Neural progenitor cell (in vitro differentiated cells): ENCODE results near the gene HDLBP. TPM values are rescaled to one million over a fixed set of nuclear protein-coding genes. Genes with fewer than 3 reads are reported as not detected.

Experiments
- DNase-seq: peaks from one replicate; pipeline ENCODE4 v3.0.0-alpha.2; 2016; ENCODE audit warnings: low spot score
- H2AFZ ChIP-seq: fragments of 200-600 bp; sonication (generic); replicated peaks from 2 replicates; pipeline ENCODE4 v1.6.1; 2016; ENCODE audit warnings: antibody characterized with exemption
- H3F3A ChIP-seq: fragments of 200-600 bp; sonication (generic); 2 replicates; pipeline ENCODE4 v1.6.1; 2016; ENCODE audit warnings: antibody characterized with exemption, low read depth
- H3K27ac ChIP-seq: fragments of 200-600 bp; sonication (generic); 2 replicates; pipeline ENCODE4 v1.5.1; 2016; ENCODE audit warnings: mild to moderate bottlenecking
- H3K27me3 ChIP-seq: fragments of 200-600 bp; sonication (generic); 2 replicates; pipeline ENCODE4 v1.6.1; 2016; ENCODE audit warnings: mild to moderate bottlenecking, moderate library complexity
- H3K36me3 ChIP-seq: fragments of 200-600 bp; sonication (generic); 2 replicates; pipeline ENCODE4 v1.5.1; 2016
- H3K4me1 ChIP-seq: fragments of 200-600 bp; sonication (generic); 2 replicates; pipeline ENCODE4 v1.6.1; 2016; ENCODE audit warnings: mixed run types
- H3K4me2 ChIP-seq: fragments of 200-600 bp; sonication (generic); 2 replicates; pipeline ENCODE4 v1.6.1; 2016
- H3K4me3 ChIP-seq: fragments of 200-600 bp; sonication (generic); 2 replicates; pipeline ENCODE4 v1.5.1; 2016
- H3K79me2 ChIP-seq: fragments of 200-600 bp; sonication (generic); 2 replicates; pipeline ENCODE4 v1.6.1; 2016; ENCODE audit warnings: low read depth
- H3K9ac ChIP-seq: fragments of 200-600 bp; sonication (generic); 2 replicates; pipeline ENCODE4 v1.6.1; 2016
- H3K9me3 ChIP-seq: fragments of 200-600 bp; sonication (generic); 2 replicates; pipeline ENCODE4 v1.5.1; 2016; ENCODE audit warnings: low read depth
- H4K20me1 ChIP-seq: fragments of 200-600 bp; sonication (generic); 2 replicates; pipeline ENCODE4 v1.6.1; 2016; ENCODE audit warnings: low read depth
- H3K27ac Mint-ChIP-seq: 3 replicates; pipeline ENCODE4 v1.8.0; 2021; ENCODE audit warnings: mixed read lengths
- H3K27me3 Mint-ChIP-seq: 2 replicates; pipeline ENCODE4 v1.8.0; 2022; ENCODE audit warnings: low read depth, mild to moderate bottlenecking, inconsistent platforms, moderate library complexity, mixed read lengths; ENCODE audit not compliant: insufficient read depth
- H3K36me3 Mint-ChIP-seq: 3 replicates; pipeline ENCODE4 v1.8.0; 2021; ENCODE audit warnings: mixed read lengths
- H3K4me1 Mint-ChIP-seq: 3 replicates; pipeline ENCODE4 v1.8.0; 2021; ENCODE audit warnings: mixed read lengths
- H3K4me3 Mint-ChIP-seq: 3 replicates; pipeline ENCODE4 v1.8.0; 2021; ENCODE audit warnings: mild to moderate bottlenecking, moderate library complexity, mixed read lengths
- H3K9me3 Mint-ChIP-seq: 3 replicates; pipeline ENCODE4 v1.8.0; 2020; ENCODE audit warnings: mixed read lengths
- EZH2 ChIP-seq: fragments of 200-600 bp; sonication (generic); IDR thresholded peaks from 2 replicates; pipeline ENCODE4 v1.6.1; 2017; ENCODE audit warnings: antibody characterized with exemption, mild to moderate bottlenecking, moderate library complexity
- EZH2phosphoT487 ChIP-seq: fragments of 200-600 bp; sonication (generic); IDR thresholded peaks from 2 replicates; pipeline ENCODE4 v1.6.1; 2017; ENCODE audit warnings: antibody characterized with exemption
- total RNA-seq: library from RNA; depleted of rRNA; stranded (reverse); fragments of >200 nt; gene quantifications from 2 replicates; pipeline ENCODE4 v1.2.3, GENCODE V29; 2015; ENCODE audit warnings: low replicate concordance
- TF ChIP-seq, protein P1 (sequence below): fragments of 200-600 bp; sonication (generic); IDR thresholded peaks from 2 replicates; pipeline ENCODE4 v1.5.1; 2017; ENCODE audit warnings: antibody characterized with exemption, mild to moderate bottlenecking

HDLBP gene
- total RNA-seq, 1 donor from 2014 or later: 251 TPM

DNA sequence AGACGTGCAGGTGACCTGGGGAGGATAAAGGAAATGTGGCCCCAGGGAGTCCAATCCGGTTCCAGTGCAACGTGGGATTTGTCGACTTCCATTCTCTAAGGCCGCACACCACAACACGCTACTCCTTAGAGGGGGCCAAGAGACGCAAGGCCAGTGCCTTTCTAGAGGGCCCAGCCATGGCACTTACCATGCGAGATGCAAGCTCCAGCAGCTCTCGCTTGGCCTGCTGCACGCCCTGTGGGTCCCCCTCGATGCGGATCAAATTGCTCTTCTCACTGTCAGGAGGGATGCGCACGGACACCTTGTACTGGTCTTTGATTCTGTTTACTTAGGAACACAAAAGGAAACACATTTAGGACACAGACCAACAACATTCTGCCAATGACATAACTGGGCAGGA, 65.8 kb downstream of the HDLBP start:
- Histone ChIP-seq H3K36me3 (no peaks in the 10 kb centered on the region), H4K20me1 (peaks cover 4% of the 10 kb centered on the region), H3F3A (no peaks in the 10 kb centered on the region), H3K9ac (no peak overlapping the region), H3K9me3 (no peaks in the 10 kb centered on the region), H3K27ac (no peak overlapping the region), H3K4me2 (no peak overlapping the region), H3K4me3 (no peak overlapping the region), H3K79me2 (no peaks in the 10 kb centered on the region), H3K27me3 (no peaks in the 10 kb centered on the region), H2AFZ (no peak overlapping the region), H3K4me1 (no peaks in the 10 kb centered on the region)
- peaks cover 52% of the 10 kb centered on the region for H3K36me3 Mint-ChIP-seq
- no peak overlapping the region for H3K27ac Mint-ChIP-seq
- TF ChIP-seq, protein P1, sequence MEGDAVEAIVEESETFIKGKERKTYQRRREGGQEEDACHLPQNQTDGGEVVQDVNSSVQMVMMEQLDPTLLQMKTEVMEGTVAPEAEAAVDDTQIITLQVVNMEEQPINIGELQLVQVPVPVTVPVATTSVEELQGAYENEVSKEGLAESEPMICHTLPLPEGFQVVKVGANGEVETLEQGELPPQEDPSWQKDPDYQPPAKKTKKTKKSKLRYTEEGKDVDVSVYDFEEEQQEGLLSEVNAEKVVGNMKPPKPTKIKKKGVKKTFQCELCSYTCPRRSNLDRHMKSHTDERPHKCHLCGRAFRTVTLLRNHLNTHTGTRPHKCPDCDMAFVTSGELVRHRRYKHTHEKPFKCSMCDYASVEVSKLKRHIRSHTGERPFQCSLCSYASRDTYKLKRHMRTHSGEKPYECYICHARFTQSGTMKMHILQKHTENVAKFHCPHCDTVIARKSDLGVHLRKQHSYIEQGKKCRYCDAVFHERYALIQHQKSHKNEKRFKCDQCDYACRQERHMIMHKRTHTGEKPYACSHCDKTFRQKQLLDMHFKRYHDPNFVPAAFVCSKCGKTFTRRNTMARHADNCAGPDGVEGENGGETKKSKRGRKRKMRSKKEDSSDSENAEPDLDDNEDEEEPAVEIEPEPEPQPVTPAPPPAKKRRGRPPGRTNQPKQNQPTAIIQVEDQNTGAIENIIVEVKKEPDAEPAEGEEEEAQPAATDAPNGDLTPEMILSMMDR: no peak
- TF ChIP-seq EZH2phosphoT487 (no peak), EZH2 (no peak)
- H3K4me1 Mint-ChIP-seq: no peaks in the 10 kb centered on the region
- H3K27me3 Mint-ChIP-seq: peaks cover 5% of the 10 kb centered on the region
- DNase-seq: no peak
- H3K4me3 Mint-ChIP-seq: no peak overlapping the region
- no peaks in the 10 kb centered on the region for H3K9me3 Mint-ChIP-seq

DNA sequence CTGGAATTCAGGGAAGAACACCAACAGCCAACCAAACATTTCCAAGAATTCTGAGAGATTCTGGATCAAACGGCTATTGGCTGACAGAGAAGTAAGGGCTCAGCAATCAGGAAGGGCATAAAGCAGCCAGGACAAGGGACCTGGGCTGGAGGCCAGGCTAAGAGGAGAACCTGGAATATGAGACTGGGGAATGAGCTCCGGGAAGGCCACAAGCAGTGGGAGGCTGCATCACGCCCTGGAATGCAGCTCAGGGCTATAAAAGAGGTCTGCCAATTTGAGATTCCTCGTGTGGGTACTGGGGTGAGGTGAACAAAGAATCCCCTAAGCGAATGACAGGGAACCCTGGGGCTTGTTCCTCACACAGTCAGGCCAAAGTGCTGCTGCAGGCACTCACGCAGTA, 66.6 kb downstream of the HDLBP start:
- H3K36me3 Mint-ChIP-seq: peaks cover 58% of the 10 kb centered on the region

DNA sequence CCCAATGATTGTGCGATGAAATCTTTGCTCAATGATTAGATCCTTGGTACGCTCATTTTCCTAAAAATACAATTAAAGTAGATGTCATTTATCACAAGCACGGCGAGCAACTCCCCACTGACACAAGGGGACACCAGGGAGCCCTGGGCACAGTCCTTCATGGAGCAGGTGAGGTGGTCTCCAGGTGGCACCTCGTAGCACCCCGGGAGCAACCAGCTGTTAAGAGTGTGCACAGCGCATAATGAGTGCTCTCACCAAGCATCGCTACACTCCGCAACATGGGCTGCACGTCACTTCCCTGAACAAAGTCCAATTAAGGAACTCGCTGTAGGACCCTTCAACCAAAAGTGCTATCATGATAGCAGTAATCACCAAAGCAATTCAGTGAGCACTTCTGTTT, 67.2 kb downstream of the HDLBP start:
- no peak overlapping the region for H3K27ac Mint-ChIP-seq

More for the DNA sequence above, 66.6 kb downstream of the HDLBP start:
- H3K4me1 ChIP-seq: no peaks in the 10 kb centered on the region
- H3K27me3 Mint-ChIP-seq: peaks cover 5% of the 10 kb centered on the region
- H3K79me2 ChIP-seq: no peaks in the 10 kb centered on the region
- no peak overlapping the region for H2AFZ ChIP-seq
- H3K27ac Mint-ChIP-seq: no peak overlapping the region
- H3K4me3 ChIP-seq: no peak overlapping the region
- no peaks in the 10 kb centered on the region for H3K4me1 Mint-ChIP-seq
- no peak overlapping the region for H3K4me3 Mint-ChIP-seq
- no peaks in the 10 kb centered on the region for H3F3A ChIP-seq
- no peak overlapping the region for H3K27ac ChIP-seq
- no peaks in the 10 kb centered on the region for H3K36me3 ChIP-seq
- no peaks in the 10 kb centered on the region for H3K9me3 ChIP-seq
- H4K20me1 ChIP-seq: peaks cover 8% of the 10 kb centered on the region
- no peak for DNase-seq
- TF ChIP-seq EZH2phosphoT487 (no peak), EZH2 (no peak)
- TF ChIP-seq, protein P1: no peak
- H3K27me3 ChIP-seq: no peaks in the 10 kb centered on the region
- no peak overlapping the region for H3K9ac ChIP-seq
- no peaks in the 10 kb centered on the region for H3K9me3 Mint-ChIP-seq
- no peak overlapping the region for H3K4me2 ChIP-seq

More for the DNA sequence above, 67.2 kb downstream of the HDLBP start:
- Histone ChIP-seq H3K4me2 (no peak overlapping the region), H3K4me1 (no peaks in the 10 kb centered on the region), H3F3A (no peaks in the 10 kb centered on the region), H3K79me2 (no peaks in the 10 kb centered on the region), H3K36me3 (no peaks in the 10 kb centered on the region), H3K9me3 (no peaks in the 10 kb centered on the region), H2AFZ (no peak overlapping the region), H4K20me1 (peaks cover 8% of the 10 kb centered on the region), H3K27ac (no peak overlapping the region), H3K9ac (no peak overlapping the region), H3K4me3 (no peak overlapping the region), H3K27me3 (no peaks in the 10 kb centered on the region)
- peaks cover 3% of the 10 kb centered on the region for H3K27me3 Mint-ChIP-seq
- no peak for DNase-seq
- TF ChIP-seq, protein P1: no peak
- TF ChIP-seq EZH2 (no peak), EZH2phosphoT487 (no peak)
- H3K36me3 Mint-ChIP-seq: peaks cover 63% of the 10 kb centered on the region
- H3K9me3 Mint-ChIP-seq: no peaks in the 10 kb centered on the region
- H3K4me3 Mint-ChIP-seq: no peak overlapping the region
- H3K4me1 Mint-ChIP-seq: no peaks in the 10 kb centered on the region
